Ovary (tissue), 9 donors: Measurements from ENCODE around the gene GNPTAB. TPM values are rescaled to one million over a fixed set of nuclear protein-coding genes. Genes with fewer than 3 reads are reported as not detected.

ENCODE experiments used
- DNase-seq, 5 donors: peaks; one replicate each; pipeline ENCODE4 v3.0.0-alpha.2; 2019 to 2020
- H3K27ac ChIP-seq, 2 donors: fragments of 200-600 bp; one replicate each; pipeline versions ENCODE4 v1.5.1 to v1.8.0; 2019 to 2022
- H3K27me3 ChIP-seq: fragments of 200-600 bp; one replicate; pipeline ENCODE4 v1.8.0; 2022
- H3K36me3 ChIP-seq: fragments of 200-600 bp; sonication (generic); one replicate; pipeline ENCODE4 v1.5.1; 2019
- H3K4me1 ChIP-seq: one replicate; pipeline ENCODE4 v1.8.1; 2013; ENCODE audit warnings: mild to moderate bottlenecking, moderate library complexity; ENCODE audit not compliant: insufficient read depth
- H3K4me3 ChIP-seq: fragments of 200-600 bp; sonication (generic); one replicate; pipeline ENCODE4 v1.5.1; 2017
- H3K9me3 ChIP-seq, 2 donors: fragments of 200-600 bp in 1 of 2; sonication (generic) in 1 of 2; one replicate each; pipeline versions ENCODE4 v1.5.1 to v1.8.1; 2013 to 2019; ENCODE audit warnings: mild to moderate bottlenecking in 1 of 2, moderate library complexity in 1 of 2
- CTCF ChIP-seq, 3 donors: fragments of 450-650 bp in 2 of 3; fragments of 200-600 bp in 1 of 3; IDR thresholded peaks; one replicate each; pipeline versions ENCODE4 v1.5.1 to v1.8.0; 2016 to 2022; ENCODE audit warnings: antibody characterized with exemption in 3 of 3, mild to moderate bottlenecking in 1 of 3
- EP300 ChIP-seq: sonication (generic); formaldehyde crosslinking; IDR thresholded peaks from one replicate; pipeline ENCODE4 v1.6.1; 2017; ENCODE audit warnings: antibody characterized with exemption
- POLR2A ChIP-seq: fragments of 450-650 bp; IDR thresholded peaks from one replicate; pipeline ENCODE4 v1.6.1; 2017; ENCODE audit warnings: antibody characterized with exemption, mild to moderate bottlenecking, moderate library complexity
- WGBS, 3 donors: extraction: QIAGEN DNeasy Blood & Tissue Kit in 1 of 3; methylation state at CpG; one replicate each; pipeline versions ENCODE4 v1.1.5 to v1.1.7; 2013 to 2017; 5-methylcytosine and 5-hydroxymethylcytosine counted together
- intact Hi-C, 4 donors: fragments of 100-400 bp; cut with DNase I; formaldehyde crosslinking; loops; one replicate each; pipeline versions ENCODE4 v1.11.0 to v1.15.1; 2022 to 2023
- polyA plus RNA-seq, 2 donors: library from polyadenylated mRNA; stranded (reverse); fragments of 200-250 nt in 1 of 2; fragments of 350-450 nt in 1 of 2; fragmentation: Illumina TruSeq in 1 of 2; extraction: RNeasy Lipid Tissue Mini Kit (QIAGEN cat#74804) in 1 of 2; gene quantifications; one replicate each; pipeline ENCODE4 v1.2.3, GENCODE V29; 2013 to 2014
- total RNA-seq, 7 donors: library from RNA; depleted of rRNA in 2 of 7; stranded (reverse); fragments of >200 nt in 2 of 7; fragmentation: NEBNext Ultra II Directional in 3 of 7; extraction: Animal tissue kit (Norgen Biotek cat#: 25700) in 3 of 7; gene quantifications; one replicate each; pipeline versions ENCODE4 v1.1.0 to v1.2.4, GENCODE V29; 2016 to 2023
- donor health status: DM: no; HTN: no; CAD: no; lungs with moderate emphysema.
- donor health status: DM: no; HTN: no; CAD: no.
- donor health status: Bipolar disorder and iron deficiency.
- donor health status: DM: yes; HTN: yes; CAD: no.
- donor health status: DM: no; HTN: no; CAD: no.
- donor health status: DM: yes; HTN: yes; CAD: no.

The GNPTAB gene
- total and polyA plus RNA-seq, 9 donors: 7.1 to 24.2 (median 16.6) TPM

- Histone ChIP-seq H3K27me3 (no peaks in the 10 kb centered on the region), H3K36me3 (no peaks in the 10 kb centered on the region), H3K9me3 (no peaks in the 10 kb centered on the region), H3K27ac (no peak overlapping the region), H3K4me1 (no peaks in the 10 kb centered on the region), H3K4me3 (no peak overlapping the region)
- TF ChIP-seq POLR2A (no peak), EP300 (no peak), CTCF (IDR thresholded peaks at IDR 0.05) (no peak)
- no peak for DNase-seq
- intact Hi-C loops: no loop called here
- WGBS, 3 donors: 73 to 82% (median 81%) methylated on average over 3 of the region's 3 CpGs
Observed at GRCh38 chr12:101799774-101800173, 31.0 kb downstream of the GNPTAB start.

- no peaks in the 10 kb centered on the region for H3K9me3 ChIP-seq
- WGBS, 3 donors: 92 to 97% (median 93%) methylated on average over 4 of the region's 4 CpGs
- H3K4me3 ChIP-seq: no peak overlapping the region
- no peak for TF ChIP-seq EP300
- TF ChIP-seq CTCF (IDR thresholded peaks at IDR 0.05): no peak
- no peak for TF ChIP-seq POLR2A
- H3K4me1 ChIP-seq: no peaks in the 10 kb centered on the region
- no peaks in the 10 kb centered on the region for H3K36me3 ChIP-seq
- no peak overlapping the region for H3K27ac ChIP-seq
- DNase-seq: no peak
- H3K27me3 ChIP-seq: no peaks in the 10 kb centered on the region
- intact Hi-C loops: no loop called here
Observed at GRCh38 chr12:101795786-101796185, 35.0 kb downstream of the GNPTAB start.

DNA sequence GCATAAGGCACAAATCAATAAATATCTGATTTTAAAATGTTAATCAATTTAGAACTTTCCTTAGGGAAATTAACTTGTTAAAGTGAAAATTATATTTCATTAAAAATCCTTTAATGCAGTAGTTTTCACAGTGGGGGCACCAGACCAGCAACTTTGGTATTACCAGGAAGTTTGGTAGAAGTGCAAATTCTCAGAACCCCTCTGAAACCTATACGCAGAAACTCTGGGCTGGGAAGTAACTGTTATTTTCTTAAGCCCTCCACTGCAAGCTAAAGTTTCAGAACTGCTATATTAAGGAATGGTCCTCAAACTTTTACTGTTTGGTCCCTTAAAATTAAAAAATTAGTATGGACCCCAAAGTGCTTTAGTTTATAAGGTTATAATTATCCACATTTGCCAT, 35.7 kb downstream of the GNPTAB start:
- Histone ChIP-seq H3K4me1 (no peaks in the 10 kb centered on the region), H3K36me3 (no peaks in the 10 kb centered on the region), H3K4me3 (no peak overlapping the region), H3K27ac (no peak overlapping the region), H3K9me3 (no peaks in the 10 kb centered on the region), H3K27me3 (no peaks in the 10 kb centered on the region)
- DNase-seq: no peak
- intact Hi-C loops: no loop called here
- TF ChIP-seq POLR2A (no peak), CTCF (IDR thresholded peaks at IDR 0.05) (no peak), EP300 (no peak)
- 95 to 100% (median 96%) methylated on average over 1 of the region's 1 CpG for WGBS, 3 donors

DNA sequence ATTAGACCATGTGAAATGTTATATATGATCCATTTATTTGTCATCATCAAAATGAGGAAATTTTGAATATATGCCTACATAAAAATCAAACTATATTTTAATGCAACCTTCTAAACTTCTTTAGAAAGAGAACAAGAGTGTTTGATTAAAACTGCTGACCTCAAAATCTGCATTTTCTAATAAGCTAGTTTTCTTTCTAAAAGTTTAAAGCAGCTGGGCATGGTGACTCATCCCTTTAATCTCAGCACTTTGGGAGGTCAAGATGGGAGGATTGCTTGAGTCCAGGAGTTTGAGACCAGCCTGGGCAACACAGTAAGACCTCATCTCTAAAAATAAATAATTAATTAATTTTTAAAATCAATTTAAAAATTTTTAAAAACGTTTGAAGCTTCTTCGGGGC, 36.2 kb downstream of the GNPTAB start:
- no peak overlapping the region for H3K4me3 ChIP-seq
- intact Hi-C loops: no loop called here
- 82 to 85% (median 84%) methylated on average over 2 of the region's 2 CpGs for WGBS, 3 donors
- no peak for TF ChIP-seq POLR2A
- TF ChIP-seq CTCF (IDR thresholded peaks at IDR 0.05): no peak
- no peak for TF ChIP-seq EP300
- H3K36me3 ChIP-seq: no peaks in the 10 kb centered on the region
- H3K27ac ChIP-seq: no peak overlapping the region
- H3K27me3 ChIP-seq: no peaks in the 10 kb centered on the region
- no peak for DNase-seq
- no peaks in the 10 kb centered on the region for H3K4me1 ChIP-seq
- H3K9me3 ChIP-seq: no peaks in the 10 kb centered on the region

- intact Hi-C loops: no loop called here
- TF ChIP-seq CTCF (IDR thresholded peaks at IDR 0.05) (no peak), POLR2A (no peak), EP300 (no peak)
- 48 to 55% (median 53%) methylated on average over 1 of the region's 1 CpG for WGBS, 3 donors
- Histone ChIP-seq H3K4me3 (no peak overlapping the region), H3K27ac (no peak overlapping the region), H3K9me3 (no peaks in the 10 kb centered on the region), H3K27me3 (no peaks in the 10 kb centered on the region), H3K4me1 (no peaks in the 10 kb centered on the region), H3K36me3 (no peaks in the 10 kb centered on the region)
- DNase-seq: no peak
Observed at GRCh38 chr12:101793401-101793800, 37.4 kb downstream of the GNPTAB start.
